ENCODE measurements around the gene ZC3H12A.
"Not testable (repeated sequence)": the region's sequence is repeated elsewhere in the genome, so short reads cannot be mapped to it uniquely, and the experiment has no call there.

The ZC3H12A gene

DNA sequence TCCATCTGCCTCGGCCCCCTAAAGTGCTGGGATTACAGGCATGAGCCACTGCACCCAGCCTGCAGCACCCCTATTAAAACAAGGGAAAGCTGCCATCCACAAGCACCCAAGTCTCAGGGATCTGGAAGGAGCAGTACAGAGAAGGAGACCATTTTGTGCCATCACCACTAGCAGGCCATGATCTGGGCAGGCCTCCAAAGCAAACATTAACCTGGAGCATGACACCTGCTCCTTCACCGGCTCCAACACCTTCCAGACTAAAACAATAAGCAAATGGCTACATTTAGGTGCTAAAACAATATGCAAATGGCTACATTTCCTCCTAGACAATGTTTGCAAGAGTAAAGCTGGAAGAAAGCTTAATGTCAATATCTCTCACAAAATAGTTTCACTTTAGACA is 23.5 kb downstream of the ZC3H12A start:
- no peak for DNase-seq (ENCODE audit: low read depth, low spot score)
- TF ChIP-seq CTCF (IDR thresholded peaks at IDR 0.05; ENCODE audit: insufficient read depth, low read length, missing control alignments) = no peak
- CTCF ChIA-PET = interaction anchor here (0.9 to 16.2 kb wide), 6 partner anchors 11 to 183 kb away, joined by 3 to 521 read pairs (median 39); partner anchors contain the start of gene MEAF6
- POLR2A ChIA-PET = no interaction called here
- no peak overlapping the region for H3K4me3 ChIP-seq (ENCODE audit: low read depth, low read length)

DNA sequence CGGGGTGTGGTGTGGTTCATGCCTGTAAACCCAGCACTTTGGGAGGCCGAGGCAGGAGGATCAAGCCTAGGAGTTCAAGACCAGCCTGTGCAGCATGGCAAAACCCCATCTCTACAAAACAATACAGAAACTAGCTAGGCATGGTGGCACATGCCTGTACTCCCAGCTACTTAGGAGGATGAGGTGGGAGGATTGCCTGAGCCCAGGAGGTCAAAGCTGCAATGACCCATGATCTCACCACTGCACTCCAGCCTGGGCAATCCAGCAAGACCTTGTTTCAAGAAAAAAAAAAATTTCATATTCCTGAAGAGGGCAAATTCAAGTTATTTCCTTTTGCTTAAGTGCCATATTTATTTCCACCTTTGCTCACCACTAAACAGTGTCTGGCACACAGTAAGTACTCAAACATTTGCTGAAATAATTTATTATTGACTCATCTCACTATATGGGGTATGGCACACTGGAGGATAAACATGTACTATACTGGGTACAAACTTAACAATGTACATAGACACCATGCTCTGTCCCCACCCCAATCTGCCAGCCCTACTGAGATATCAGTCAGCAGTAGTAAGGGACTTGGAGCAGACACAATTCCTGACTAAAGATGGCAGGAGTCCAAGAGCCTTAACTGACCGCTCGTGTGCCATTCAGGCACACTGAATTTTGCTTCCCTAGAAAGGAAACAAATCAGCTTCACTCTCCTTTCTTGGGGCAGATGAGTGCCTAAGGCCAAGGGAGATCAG is 24.7 kb downstream of the ZC3H12A start:
- TF ChIP-seq CTCF (IDR thresholded peaks at IDR 0.05; ENCODE audit: insufficient read depth, low read length, missing control alignments) = no peak
- no peak overlapping the region for H3K4me3 ChIP-seq (ENCODE audit: low read depth, low read length)
- POLR2A ChIA-PET = interaction anchor here (1.7 kb wide), 1 partner anchor 12 kb away, joined by 4 read pairs; no protein-coding TSS in a partner anchor
- no peak for DNase-seq (ENCODE audit: low read depth, low spot score)
- CTCF ChIA-PET = interaction anchor here (1.2 to 16.2 kb wide), 7 partner anchors 8 to 182 kb away, joined by 4 to 521 read pairs (median 11); partner anchors contain the start of gene MEAF6

GRCh38 chr1:37501661-37502060 is 27.3 kb downstream of the ZC3H12A start:
- ChIA-PET POLR2A (no interaction called here), CTCF (interaction anchor here (7.4 to 9.5 kb wide), 2 partner anchors 12 to 14 kb away, joined by 72 to 96 read pairs; partner anchors contain the start of gene MEAF6)
- no peak for DNase-seq (ENCODE audit: low read depth, low spot score)
- no peak for TF ChIP-seq CTCF (IDR thresholded peaks at IDR 0.05; ENCODE audit: insufficient read depth, low read length, missing control alignments)
- H3K4me3 ChIP-seq (ENCODE audit: low read depth, low read length) = no peak overlapping the region

- no peak overlapping the region for H3K4me3 ChIP-seq (ENCODE audit: low read depth, low read length)
- CTCF ChIA-PET = interaction anchor here (1.8 to 9.5 kb wide), 3 partner anchors 11 to 15 kb away, joined by 7 to 96 read pairs (median 72); partner anchors contain the start of gene MEAF6
- POLR2A ChIA-PET = no interaction called here
- no peak for TF ChIP-seq CTCF (IDR thresholded peaks at IDR 0.05; ENCODE audit: insufficient read depth, low read length, missing control alignments)
- DNase-seq (ENCODE audit: low read depth, low spot score) = no peak
These were observed 27.7 kb downstream of the ZC3H12A start for GRCh38 chr1:37502104-37502503.

DNA sequence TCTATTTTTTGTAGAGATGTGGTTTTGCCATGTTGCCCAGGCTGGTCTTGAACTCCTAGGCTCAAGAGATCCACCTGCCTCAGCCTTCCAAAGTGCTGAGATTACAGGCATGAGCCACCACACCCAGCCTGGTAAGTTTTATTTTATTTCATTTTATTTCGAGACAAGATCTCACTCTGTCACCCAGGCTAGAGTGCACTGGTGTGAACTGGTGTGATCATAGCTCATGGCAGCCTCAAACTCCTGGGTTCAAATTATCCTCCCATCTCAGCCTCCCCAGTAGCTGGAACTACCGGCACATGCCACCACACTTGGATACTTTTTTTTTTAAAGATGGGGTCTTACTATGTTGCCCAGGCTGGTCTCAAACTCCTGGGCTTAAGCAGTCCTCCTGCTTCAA is 28.4 kb downstream of the ZC3H12A start:
- CTCF ChIA-PET = interaction anchor here (1.1 to 9.5 kb wide), 5 partner anchors 11 to 180 kb away, joined by 3 to 96 read pairs (median 7); partner anchors contain the start of gene MEAF6
- POLR2A ChIA-PET = not testable (repeated sequence)

GRCh38 chr1:37506740-37507139 is 32.4 kb downstream of the ZC3H12A start:
- POLR2A ChIA-PET = no interaction called here
- no peak overlapping the region for H3K4me3 ChIP-seq (ENCODE audit: low read depth, low read length)
- no peak for TF ChIP-seq CTCF (IDR thresholded peaks at IDR 0.05; ENCODE audit: insufficient read depth, low read length, missing control alignments)
- DNase-seq (ENCODE audit: low read depth, low spot score) = no peak
- CTCF ChIA-PET = interaction anchor here (0.8 to 2.6 kb wide), 5 partner anchors 8 to 175 kb away, joined by 3 to 19 read pairs (median 10); partner anchors contain the start of gene MEAF6

More for the DNA sequence above, 28.4 kb downstream of the ZC3H12A start:
- not testable (repeated sequence) for H3K4me3 ChIP-seq (ENCODE audit: low read depth, low read length); DNase-seq (ENCODE audit: low read depth, low spot score)
